ENCODE measurements around the gene GPR32.
"Not testable (repeated sequence)": the region's sequence is repeated elsewhere in the genome, so short reads cannot be mapped to it uniquely, and the experiment has no call there.

Gene GPR32

GRCh38 chr19:50804420-50805272 lies 34.4 kb downstream of the GPR32 start:
- DNase-seq = peak; percentile 98

DNA sequence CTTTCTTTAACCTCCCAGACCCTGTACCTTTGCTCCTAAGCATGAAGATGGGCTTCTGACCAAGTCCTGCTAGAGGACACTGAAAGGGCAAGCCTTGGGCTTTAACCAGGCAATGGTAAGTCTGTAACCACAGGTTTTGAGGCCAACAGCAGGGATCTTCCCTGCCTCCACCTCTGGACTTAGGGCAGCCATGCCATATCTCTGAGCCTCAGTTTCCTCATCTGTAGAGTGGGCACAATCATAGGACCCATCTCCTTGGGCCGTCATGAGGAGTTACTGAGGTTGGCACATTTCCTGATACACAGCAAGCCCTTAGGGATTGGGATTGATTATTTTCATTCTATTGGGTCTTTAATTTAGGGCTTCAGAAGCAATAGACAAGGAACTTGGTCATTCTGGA lies 38.6 kb downstream of the GPR32 start:
- DNase-seq = no peak

DNA sequence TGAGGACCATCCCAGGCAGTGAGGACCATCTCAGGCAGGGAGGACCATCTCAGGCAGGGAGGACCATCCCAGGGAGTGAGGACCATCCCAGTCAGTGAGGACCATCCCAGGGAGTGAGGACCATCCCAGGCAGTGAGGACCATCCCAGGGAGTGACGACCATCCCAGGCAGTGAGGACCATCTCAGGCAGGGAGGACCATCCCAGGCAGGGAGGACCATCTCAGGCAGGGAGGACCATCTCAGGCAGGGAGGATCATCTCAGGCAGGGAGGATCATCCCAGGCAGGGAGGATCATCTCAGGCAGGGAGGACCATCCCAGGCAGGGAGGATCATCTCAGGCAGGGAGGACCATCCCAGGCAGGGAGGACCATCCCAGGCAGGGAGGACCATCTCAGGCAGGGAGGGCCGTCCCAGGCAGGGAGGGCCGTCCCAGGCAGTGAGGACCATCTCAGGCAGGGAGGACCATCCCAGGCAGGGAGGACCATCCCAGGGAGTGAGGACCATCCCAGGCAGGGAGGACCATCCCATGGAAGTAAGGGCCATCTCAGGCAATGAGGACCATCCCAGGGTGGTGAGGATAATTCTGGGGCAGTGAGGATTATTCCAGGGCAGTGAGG lies 41.5 kb downstream of the GPR32 start:
- not testable (repeated sequence) for DNase-seq

- no peak for DNase-seq
Observed at GRCh38 chr19:50812474-50812873, 42.2 kb downstream of the GPR32 start.

DNA sequence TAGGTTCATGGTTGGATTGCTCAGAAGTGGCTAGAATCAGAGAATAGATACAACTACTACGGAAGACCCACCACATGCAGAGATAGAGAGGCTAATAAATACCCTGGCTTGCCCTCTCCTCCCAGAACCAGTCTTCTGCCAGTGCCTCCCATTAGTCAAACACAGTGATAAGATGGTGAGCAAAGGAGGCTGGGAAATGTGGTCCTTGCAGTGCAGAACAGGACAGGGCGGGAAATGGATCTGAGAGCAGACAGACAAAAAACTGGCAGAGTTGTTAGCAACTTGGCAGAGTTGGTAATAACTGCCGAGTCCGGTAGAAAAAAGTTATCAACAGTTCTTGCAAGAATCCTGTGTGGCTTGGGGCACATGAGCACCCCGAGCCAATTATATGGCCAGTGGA lies 44.6 kb downstream of the GPR32 start:
- no peak for DNase-seq

DNA sequence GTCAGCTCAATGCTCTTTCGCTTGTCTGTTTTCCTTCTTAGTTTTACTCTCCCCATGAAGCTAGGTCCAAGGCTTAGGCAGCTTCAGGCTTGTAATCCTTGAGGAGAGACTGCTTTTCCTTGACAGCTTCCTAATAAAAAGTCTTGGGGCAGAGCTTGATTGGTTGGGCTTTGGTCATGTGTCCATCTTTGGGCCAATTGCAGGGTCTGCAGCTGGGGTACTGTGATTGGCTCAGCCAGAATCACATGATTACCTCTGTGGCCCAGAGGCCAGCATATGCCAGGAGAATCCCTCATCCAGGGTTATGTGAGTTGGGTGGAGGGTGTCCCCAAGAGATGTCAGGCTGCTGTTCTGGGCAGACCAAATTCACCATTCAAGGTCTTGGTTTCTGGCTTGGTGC lies 45.2 kb downstream of the GPR32 start:
- no peak for DNase-seq

DNA sequence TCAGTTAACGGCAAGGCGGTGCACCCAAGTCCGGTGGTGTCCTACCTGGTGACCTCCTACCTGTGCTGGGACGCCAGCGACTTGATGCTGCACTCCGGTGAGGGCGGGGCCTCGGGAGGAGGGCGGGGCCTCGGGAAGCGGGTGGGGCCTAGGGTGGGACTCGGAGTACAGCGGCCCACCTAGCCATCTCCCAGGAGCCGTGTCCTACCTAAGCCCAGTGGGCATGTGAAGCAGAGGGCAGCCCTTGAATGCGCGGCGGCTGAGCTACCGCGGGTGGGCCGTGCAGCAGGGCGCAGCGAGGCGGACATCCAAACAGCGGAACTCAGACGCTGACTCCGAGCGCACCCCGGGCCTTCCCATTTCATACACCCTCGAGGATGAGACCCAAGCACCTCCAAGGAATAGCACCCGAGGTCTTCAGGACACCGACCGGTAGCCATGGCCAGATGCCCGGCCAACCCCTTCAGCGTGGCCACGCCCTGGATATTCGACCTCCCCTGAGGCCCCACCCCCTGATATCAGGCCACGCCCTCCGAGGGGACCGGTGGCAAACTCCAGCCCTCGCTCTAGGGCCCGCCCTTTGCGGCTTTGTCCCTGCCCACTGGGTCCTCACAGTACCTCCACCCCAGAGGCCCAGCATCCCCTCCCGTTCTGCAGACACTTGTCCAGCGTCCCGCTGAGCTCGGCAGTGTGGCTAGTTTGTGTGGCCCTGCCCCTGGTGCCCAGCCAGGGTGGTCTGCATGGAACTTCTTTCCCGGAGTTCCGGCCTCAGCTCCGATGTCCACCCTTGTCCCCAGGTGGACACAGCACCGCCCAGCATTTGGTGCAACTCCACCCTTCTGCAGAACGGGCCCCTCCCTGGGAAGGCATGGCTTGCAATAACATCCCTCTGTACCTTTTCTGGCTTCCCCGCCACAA lies 47.9 kb downstream of the GPR32 start:
- DNase-seq = peak; percentile 60

- no peak for DNase-seq
Observed at GRCh38 chr19:50818859-50819472, 48.7 kb downstream of the GPR32 start.

GRCh38 chr19:50819636-50820035 lies 49.4 kb downstream of the GPR32 start:
- no peak for DNase-seq

DNA sequence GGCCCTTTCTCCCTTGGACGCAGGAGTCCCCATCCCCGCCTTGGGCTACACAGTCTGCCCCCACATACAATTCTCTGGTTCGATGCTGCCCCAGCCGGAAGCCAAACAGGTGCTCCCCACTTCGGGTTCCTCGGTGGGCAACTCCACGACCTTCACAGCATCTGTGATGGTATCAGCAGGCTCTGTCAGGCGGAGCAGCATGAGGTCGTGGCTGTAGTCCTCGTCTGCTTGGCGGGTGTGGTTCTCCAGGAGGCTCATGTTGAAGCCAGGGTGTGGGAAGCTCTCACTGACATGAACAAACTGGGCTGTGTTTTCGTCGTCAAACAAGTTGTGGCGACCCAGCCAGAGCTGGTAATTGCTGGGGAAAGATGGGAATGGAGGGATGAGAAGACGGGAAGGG lies 49.8 kb downstream of the GPR32 start:
- DNase-seq = no peak

DNA sequence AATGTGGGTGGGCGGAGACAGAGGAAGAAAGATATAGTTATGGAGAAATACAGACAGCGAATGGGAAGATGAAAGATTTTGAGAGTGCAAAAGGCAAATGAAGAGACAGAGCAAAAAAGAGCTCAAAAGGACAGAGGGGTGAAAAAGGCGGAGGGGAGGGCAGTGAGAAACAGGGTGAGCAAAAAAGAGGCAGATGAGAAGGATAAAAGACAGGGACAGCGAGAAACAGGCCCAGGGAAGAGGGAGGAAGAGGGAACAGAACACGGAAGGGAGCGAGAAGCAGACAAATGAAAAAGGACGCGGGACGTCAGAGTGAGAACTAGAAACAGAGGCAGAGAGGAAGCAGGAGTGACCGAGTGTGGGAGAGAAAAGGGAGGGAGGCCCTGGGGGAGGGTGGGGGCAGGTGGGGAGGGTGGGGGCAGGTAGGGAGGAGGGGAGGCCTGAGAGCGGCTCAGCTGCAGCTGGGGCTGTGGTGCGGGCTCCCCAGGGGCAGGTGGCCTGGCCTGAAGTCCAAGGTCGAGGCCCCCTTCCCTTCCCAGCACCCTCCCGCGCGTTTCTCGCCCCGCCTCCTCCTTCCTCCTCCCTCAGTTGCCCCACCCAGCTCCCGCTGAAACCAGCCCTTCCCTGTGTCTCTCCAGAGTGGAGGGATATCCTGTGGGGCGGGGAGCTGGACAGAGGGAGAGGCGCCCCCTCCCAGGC lies 50.4 kb downstream of the GPR32 start:
- no peak for DNase-seq

GRCh38 chr19:50821248-50821612 lies 51.0 kb downstream of the GPR32 start:
- no peak for DNase-seq
